GM19467 (cell line): ENCODE results near the gene NEK2.

Source experiments
- ATAC-seq: cut with Tn5 transposase; IDR thresholded peaks from one replicate; pipeline ENCODE4 v1.9.1; 2021; ENCODE audit warnings: mild to moderate bottlenecking, moderate library complexity; ENCODE audit not compliant: unreplicated experiment

NEK2 gene

GRCh38 chr1:211612786-211613107 lies 62.7 kb downstream of the NEK2 start:
- ATAC-seq = no peak
